Breast epithelium (tissue), 3 donors: ENCODE data around the gene CCDC102B.

Experiments
- POLR2A ChIP-seq: fragments of 450-650 bp; IDR thresholded peaks from one replicate; pipeline ENCODE4 v1.6.1; 2016; ENCODE audit warnings: antibody characterized with exemption, mild to moderate bottlenecking, moderate library complexity
- TF ChIP-seq, protein P1 (sequence below), 3 donors: fragments of 450-650 bp; IDR thresholded peaks; one replicate each; pipeline ENCODE4 v1.5.1; 2016 to 2017; ENCODE audit warnings: antibody characterized with exemption in 3 of 3, mild to moderate bottlenecking in 3 of 3, moderate library complexity in 3 of 3

DNA sequence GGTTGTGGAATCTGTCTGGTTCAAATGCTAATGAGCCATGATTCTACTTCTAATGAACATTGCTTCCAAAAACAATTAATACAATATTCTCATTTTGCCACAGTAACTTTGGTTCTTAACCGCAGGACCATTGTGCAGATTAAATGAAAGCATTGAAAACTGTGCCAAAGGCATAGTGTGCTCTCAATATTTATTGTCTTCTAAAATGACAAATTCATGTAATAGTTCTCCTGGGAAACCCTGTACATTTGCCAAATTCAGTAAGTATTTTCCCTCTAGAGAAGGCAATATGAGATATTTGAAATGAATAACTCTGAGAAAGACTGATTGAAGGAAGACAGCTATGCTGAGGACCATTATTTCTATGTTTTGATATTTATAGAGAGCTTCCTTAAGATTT, 246.3 kb downstream of the CCDC102B start:
- TF ChIP-seq, protein P1, sequence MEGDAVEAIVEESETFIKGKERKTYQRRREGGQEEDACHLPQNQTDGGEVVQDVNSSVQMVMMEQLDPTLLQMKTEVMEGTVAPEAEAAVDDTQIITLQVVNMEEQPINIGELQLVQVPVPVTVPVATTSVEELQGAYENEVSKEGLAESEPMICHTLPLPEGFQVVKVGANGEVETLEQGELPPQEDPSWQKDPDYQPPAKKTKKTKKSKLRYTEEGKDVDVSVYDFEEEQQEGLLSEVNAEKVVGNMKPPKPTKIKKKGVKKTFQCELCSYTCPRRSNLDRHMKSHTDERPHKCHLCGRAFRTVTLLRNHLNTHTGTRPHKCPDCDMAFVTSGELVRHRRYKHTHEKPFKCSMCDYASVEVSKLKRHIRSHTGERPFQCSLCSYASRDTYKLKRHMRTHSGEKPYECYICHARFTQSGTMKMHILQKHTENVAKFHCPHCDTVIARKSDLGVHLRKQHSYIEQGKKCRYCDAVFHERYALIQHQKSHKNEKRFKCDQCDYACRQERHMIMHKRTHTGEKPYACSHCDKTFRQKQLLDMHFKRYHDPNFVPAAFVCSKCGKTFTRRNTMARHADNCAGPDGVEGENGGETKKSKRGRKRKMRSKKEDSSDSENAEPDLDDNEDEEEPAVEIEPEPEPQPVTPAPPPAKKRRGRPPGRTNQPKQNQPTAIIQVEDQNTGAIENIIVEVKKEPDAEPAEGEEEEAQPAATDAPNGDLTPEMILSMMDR (IDR thresholded peaks at IDR 0.05), result no peak
- no peak for TF ChIP-seq POLR2A
